GM21423 (cell line): ENCODE measurements around the gene GRID1.
"Not testable (repeated sequence)": the region's sequence is repeated elsewhere in the genome, so short reads cannot be mapped to it uniquely, and the experiment has no call there.

Experiments used
- ATAC-seq: cut with Tn5 transposase; IDR thresholded peaks from one replicate; pipeline ENCODE4 v1.9.1; 2021; ENCODE audit warnings: mild to moderate bottlenecking, moderate library complexity; ENCODE audit not compliant: unreplicated experiment

Gene GRID1

DNA sequence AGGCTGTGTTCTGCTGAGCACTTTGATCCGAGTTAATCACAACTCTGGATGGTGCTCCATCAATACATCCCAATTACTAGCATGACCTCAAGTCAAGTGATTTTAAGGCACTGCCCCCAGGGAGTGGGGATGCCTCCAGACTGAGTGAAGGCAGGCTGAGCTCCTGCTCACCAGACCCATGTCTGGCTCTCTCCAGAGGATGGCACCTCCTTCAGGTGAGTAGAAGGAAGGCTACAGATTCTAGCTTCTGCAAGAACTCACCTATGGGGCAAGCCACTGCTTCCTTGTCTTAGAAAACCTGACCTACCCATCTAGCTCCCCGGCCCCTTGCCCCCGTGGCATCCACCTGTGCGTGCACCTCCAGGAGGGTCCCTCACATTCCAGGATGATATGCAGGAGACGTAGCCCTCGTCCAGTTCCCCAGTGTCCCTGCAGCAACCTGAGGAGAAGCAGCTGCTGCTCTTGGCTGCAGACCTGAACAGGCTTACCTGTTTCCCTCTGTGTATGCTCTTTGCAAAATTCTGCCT lies 390.3 kb downstream of the GRID1 start:
- ATAC-seq = no peak

DNA sequence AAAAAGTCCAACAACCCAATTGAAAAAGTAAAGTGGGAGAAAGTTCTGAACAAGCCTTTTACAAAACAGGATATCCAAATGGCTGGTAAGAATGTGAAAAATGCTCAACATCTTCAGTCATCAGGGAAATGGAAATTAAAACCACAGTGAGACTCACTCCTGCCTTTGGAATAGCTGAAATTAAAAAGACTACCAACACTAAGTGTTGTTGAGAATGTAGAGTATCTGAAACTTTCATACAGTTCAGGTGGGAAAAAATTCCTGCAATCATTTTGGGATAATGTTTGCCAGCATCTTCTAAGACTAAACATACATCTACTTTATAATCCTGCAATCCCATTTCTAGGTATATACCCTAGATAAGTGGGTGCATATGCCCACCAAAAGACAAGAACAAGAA lies 395.1 kb downstream of the GRID1 start:
- no peak for ATAC-seq

DNA sequence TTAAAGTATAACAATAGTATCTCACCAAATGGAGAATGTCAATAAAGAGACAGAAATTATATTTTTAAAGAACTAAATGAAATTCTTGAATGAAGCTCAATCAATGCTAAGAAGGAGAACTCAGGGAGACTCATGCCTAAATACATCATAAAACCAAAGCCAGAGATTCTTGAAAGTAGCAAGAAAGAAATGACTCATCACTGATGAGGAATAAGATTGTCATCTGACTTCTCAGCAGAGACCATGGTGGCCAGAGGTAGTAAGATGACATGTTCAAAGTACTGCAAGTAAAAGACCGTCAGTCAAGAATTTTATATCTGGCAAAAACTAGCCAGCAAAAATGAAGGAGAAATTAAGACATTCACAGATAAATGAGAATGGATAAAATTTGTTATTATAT lies 399.0 kb downstream of the GRID1 start:
- no peak for ATAC-seq

DNA sequence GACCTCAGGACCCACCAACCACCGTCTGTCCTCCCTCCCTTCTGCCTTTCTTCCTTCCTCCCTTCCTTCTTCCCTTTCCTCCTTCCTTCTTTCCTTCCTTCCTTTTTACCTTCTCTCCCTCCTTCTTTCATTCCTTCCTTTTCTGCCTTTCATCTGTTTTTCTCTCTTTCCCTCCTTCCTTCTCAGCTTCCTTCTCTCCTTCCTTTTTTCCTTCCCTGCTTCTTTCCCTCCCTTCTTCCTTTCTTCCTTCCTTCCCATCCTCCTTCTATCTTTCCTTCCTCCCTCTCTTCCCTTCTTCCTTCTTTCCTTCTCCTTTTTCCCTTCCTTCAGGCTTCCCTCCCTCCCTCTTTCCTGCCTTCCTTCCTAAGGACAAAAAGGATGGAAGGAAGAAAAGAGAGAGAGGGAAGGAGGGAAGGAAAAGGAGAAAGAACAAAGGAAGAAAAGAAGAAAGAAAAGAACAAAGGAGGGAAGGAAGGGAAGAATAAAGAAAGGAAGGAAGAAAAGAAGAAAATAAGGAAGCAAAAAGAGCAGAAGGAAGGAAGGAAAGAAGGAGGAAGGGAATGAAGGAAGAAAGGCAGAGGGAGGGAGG lies 405.0 kb downstream of the GRID1 start:
- ATAC-seq = no peak

DNA sequence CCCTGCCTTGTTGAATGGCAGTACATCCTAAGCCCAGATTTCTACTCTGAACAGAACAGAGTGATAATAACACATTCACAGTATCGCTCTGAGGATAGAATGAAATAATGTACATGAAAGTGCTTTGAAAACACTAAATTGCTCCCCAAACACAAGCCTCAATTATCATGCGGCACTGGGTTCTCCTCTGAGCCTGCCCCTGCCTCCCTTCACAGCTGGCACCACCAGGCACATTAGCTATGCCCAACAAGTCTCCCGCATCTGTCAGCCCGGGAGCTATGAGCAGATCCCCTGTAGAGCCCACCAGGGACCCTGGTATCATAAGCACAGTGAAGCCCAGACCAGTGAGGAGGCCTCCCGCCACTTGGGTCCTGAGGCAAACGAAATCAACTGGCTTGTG lies 405.5 kb downstream of the GRID1 start:
- ATAC-seq = no peak

DNA sequence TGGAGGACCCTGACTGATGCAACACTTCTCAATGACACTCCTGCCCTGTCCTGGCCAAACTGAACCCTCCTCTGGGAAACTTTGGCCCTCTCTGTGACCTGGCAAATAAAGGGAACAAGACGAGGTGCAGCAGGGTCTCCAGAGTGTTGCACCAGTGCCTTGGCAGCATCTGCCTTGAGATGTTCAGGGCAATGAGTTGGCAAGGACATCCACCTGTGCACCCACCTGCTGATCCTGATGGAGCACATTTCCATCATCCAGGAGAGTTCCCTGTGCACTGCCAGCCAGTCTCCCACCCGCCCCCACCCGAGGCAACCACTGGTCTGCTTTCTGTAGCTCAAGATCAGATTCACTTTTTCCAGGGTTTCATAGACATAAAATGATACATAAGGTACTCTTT lies 407.4 kb downstream of the GRID1 start:
- no peak for ATAC-seq

DNA sequence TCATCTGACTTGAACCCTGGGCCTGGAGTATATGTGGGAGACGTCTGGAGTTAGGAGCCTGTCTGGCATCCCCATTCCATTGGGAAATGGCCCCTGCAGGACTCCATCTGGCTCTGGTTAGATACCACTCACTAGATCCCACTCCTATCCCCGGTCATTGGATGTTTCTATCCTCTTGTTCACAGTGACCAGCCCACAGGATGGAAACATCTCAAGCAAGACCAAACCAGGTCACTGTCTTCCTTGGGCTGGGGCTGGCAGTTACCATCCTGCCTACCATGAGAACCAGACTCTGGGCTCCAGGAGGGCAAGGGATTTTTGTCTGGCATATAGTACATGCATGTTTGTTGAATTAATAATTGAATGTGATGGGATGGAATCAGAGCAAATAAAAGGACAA lies 415.7 kb downstream of the GRID1 start:
- ATAC-seq = no peak

DNA sequence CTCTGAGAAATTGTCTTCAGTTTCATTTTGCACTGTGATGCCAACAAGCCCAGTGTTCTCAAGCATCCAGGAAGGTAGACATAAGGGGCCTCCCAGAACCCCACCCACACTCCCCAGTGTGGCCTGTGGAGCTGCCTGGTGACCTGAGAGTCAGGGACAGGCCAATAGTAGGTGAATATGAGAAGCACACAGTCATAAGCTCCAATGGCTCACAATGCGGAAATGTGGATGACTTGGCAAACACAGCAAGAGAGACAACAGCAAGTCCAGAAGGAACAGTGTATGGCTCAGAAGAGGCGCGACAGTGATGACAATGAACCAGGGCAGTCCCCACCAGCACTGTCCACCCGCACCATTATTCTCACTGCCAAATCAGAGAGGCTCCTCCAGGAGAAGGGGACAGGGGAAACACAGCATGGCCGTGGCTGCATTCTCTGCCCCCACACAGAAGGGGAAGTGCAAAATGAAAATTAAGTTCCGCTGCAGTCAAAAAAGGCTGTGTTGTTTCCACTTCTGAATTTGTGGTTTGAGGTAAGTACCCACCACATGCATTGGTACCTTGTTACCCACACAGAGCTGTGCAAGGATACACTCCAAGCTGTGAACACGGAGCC lies 419.8 kb downstream of the GRID1 start:
- ATAC-seq = peak; percentile 85

DNA sequence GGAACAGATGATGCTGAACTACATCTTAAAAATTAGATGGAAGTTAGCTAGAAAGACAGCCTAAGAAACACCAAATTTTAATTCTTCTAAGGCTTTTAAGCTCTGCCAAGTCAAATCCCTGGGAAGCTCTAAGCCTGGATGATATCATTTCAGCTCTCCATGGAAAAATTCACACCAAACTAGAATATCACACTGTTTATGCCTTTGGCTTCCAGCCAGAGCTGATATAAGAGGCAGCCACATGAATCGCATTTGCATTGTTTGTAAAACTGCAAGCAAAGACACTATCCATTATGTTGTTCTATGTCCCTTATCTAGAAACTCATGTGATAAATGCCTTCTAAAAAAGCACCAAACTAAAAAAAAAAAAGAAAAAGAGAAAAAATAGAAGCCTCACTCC lies 430.4 kb downstream of the GRID1 start:
- no peak for ATAC-seq

DNA sequence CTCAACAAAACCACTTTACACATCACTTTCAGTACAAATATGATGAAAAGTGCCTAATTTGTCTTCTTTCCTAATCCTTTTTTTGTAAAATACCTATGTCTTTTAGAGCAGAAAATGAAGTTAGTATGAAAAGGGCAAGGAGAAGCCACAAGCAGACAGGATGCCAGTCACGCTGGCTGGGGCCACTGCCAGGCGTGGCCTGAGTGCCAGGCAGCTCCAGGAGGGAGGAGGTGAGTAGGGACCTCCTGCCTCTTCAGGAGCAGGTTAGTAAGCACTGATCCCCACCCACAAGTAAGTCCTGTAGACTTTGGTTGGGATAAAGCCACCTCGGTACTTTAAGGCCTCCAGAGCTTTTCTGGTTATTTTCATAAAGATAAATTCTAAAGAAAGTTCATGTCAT lies 432.0 kb downstream of the GRID1 start:
- ATAC-seq = no peak

DNA sequence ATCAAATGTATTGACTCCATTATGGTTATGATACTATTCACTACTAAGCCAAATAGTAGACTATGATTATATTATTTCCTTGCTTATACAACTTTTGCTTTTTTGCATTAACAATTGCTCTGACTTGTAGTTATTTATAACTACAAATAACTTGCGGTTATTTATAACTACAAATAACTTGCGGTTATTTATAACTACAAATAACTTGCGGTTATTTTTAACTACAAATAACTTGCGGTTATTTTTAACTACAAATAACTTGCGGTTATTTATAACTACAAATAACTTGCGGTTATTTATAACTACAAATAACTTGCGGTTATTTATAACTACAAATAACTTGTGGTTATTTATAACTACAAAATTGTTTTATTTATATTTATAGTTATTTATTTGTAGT lies 436.6 kb downstream of the GRID1 start:
- not testable (repeated sequence) for ATAC-seq

DNA sequence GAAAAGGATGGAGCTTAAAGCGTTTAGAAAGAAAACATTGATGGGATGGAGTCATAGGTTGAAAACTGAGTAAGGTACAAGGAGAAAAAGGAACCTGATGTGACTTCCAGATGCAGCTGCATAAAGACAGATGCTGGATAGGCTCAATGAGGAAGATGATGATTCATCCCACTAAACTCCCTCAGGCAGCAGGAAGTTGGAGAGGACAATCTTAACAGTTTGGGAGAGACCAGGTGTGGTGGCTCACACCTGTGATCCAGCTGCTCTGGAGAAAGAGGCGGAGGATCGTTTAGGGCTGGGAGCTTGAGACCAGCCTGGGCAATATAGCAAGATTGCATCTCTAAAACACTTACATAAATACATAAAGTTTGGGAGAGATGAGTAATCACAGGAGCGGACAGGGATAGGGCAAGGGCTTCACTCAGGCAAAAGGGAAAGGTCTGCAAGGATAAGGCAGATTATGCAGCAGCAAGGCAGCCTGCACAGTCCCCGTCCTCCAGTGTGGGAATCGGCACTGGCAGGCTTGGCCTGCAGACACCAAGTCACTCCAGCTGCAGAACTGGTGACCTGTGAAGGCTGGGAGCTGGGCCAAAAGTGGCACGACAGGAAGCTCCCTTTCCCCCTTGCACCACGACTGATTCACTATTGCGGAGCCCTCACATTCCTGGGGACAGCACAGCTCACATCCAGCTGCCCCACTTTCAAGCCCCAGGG lies 438.5 kb downstream of the GRID1 start:
- ATAC-seq = no peak

DNA sequence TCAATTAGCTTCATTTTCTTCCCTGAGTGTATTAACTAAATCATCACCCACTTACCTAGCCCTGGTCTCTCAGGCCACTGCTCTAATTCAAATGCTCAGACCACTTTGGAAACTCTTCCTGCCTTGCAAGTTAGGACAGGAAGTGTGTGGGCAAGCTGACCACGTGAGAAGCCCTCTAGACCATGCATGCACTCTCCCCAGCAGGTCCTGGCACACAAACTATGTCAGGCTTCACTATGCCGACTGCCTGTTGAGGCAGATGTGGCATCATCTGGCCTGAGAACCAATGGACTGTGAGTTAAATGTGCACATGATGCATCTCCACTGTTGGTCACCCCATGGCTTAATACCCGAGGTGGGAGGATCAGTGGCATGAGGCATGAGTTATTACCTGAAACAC lies 439.6 kb downstream of the GRID1 start:
- no peak for ATAC-seq

DNA sequence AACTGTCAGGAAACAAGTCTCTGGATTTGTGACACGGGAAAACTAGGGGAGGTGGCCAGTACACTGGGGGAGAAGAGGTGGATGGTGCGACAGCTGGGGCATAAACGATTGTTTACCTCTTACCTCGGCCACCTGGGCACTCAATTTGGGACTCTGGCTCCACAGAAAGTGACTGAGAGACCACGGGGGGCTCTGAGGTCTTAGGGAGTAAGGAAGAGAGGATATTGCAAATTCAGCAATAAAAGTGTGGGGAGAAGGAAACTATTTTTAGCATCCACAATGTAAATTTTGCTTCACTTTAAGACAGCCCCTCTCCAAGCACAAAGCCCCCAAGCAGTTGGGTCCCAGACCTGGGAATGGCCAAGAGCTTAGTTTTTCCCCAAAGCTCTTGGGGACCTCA lies 440.5 kb downstream of the GRID1 start:
- no peak for ATAC-seq

DNA sequence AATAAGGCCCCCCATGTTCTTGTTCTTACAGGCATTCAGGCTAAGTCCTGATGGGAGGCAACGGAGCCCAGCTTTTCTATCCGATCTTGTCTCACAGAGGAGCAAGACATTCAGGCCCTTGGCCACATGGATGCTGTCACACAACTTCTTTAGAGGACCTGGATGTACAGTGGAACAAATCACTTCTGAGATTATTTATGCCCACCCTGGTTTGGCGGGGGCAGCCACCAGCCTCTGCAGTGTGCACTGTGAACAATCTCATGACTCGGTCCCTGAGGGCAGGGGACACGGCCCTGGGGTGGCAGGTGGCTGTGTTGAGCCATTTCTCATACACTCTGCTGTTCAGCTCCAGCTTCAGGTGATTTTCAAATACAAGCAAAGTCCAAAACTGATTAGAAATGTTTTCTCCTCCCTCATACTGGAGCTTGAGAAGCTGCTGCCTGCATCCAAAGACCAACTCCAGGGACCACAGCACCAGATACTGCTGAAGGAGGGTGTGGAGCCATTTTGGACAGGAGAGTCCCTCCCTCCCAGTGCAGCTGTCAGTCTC lies 441.3 kb downstream of the GRID1 start:
- ATAC-seq = no peak

DNA sequence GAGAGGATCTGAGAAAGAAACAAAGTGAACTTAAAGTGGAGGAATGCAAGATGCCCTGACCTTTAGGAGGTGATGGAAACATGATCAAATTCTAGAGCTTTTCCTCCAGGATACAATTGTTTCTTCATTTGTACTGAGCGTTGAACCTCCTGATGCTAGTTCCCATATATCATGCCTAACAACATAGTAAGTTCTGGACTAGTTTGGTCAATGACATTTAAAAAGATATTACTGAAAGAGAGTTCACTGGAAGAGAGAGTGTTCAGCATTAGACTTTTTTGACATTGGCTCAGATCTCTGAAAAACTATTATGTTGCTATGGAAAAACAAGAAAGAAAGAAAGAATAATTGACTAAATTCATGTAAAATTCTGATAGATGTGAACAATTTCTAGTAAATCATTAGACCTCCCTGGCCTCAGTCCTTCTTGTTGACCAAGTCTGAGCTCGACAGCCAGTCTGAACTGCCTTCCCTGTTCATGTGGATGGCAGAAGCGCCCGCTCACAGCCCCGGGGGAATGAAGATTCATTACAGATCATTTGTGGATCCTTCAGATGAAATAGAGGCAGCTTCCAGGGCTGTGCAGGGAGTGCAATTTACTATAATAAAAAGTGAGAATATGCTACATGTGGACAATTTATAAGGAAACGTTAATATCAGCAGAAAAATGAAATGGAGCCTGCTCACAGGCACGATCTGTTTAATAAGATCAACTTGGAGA lies 442.1 kb downstream of the GRID1 start:
- ATAC-seq = no peak

DNA sequence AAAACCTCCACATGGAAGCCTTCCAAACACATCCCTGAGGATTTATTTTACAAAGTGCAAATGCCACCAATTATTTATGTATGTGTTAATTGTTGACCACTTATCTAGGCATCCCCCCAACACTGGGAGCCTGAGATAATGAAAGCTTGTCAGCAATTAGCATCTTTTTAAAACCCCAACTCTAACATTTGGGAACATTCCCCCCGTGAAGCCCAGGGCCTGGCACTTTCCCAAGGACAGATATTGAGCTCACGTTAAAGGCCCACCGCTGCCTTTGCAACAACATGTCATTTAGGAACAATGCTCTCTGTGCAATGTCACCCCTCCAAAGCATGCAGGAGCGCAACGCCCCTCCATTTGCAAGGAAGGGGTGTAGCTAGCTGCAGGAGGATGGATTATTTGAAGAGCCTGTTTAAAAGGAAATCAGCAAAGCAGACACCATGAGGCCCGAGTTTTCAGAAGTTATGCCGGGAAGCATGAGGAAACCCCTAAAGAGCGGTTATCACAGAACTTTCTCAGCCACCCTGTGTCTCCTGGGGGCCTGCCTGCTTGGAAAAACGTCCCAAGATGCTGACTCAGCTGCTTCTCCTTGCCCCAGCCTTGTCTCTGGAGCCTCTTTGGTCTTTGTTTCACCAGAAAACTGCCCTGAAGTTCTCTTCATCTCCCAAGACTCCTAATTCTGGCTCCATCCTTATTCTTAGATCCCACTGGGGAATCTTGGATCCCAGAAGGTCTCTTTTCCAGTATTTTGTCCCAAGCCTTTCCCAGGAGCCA lies 444.1 kb downstream of the GRID1 start:
- no peak for ATAC-seq

DNA sequence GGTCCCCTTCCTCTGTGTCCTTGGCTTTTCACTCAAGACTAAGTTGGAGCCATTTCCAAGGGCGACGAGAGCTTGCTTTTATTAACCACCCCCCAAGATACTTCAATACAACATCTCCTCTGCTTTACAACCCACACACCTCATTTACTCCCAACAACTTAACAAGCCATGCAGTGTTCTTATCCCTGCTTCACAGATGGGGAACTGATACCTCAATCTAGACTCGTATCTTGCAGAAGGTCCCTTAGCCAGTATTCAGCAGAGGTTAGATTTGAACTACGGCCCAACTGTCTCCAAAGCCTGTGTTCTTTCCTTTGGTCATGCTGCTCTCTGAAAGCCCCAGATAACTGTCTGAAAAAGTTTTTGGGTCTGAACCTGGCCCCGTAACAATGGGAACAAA lies 444.8 kb downstream of the GRID1 start:
- ATAC-seq = no peak

DNA sequence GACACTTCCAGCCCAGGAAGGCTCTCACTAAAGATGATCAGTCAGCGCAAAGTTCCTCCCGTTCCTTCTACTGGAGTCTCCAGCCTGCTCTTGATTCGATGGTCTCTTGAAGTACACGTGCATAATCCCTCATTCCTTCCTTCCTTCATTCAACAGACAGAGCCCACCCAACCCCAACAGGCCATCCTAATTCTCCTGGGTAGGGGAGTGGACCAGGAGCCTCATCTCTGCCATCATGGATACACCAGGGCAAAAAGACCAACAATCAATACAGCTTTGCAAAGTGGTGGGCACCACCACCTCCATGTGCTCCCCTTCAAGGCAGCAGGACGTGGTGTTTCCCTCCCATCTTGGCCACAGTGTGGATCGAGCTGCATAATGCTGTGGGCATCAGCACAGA lies 446.3 kb downstream of the GRID1 start:
- ATAC-seq = no peak

DNA sequence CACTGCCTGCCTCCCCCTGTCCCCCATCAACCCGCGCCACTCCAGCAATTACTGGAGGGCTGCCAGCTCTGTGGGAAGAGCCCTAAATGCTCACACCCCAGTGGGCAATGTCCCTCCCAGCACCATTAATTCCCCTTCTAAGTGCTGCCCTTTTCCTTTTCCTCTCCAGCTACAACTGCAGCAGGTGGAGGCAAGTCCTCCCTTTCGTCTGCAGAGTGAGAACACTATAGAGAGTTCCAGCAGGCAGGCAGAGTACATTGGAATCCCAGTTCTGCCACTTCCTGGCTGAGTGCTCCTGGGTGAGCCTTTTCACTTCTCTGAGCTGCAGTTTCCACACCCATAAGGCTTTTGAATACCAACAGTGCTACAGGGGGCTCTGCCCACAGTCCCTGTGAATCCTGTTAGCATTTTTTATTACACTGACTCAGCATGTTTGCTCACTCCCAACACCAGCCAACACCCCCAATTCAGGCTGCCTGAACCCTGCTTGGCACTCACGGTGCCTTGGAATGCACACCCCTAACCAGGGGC lies 447.0 kb downstream of the GRID1 start:
- no peak for ATAC-seq
